ENCODE measurements around the gene EFCAB12.

The EFCAB12 gene

DNA sequence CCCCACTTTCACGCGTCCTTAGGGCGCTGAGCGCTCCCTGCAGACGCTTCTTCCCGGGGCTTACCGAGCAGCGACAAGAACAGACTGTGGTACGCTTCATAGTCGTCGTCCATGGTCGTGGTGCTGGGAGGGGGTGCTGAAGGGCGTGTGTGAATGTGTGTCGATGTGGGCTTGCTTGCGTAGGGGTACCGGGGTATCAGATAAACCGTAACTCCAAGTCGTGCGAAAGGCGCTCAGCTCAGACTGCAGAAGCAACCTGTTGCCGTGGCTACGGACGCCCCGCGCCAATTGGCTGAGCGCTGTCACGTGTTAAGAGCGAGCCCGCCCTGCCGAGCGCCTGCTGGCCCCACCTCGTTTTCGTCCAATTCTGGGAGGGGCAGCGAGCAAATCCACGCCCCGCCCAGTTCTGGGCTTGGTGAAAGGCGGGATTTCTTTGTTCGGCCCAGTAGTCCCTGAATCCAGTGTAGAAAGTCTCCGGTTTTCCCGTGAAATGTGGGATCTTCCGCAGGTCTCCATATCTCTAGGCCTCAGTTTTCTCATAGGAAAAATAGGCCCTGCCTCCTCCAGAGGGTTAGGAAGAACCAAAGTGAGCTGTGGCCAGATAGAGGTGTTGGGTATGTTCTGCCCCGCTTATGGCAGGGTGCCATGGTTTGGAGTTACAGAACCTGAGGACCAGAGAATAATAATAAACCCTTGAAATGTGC is at the start of gene EFCAB12:
EFCAB12 (minus strand) TSS at position 261 of the 704 bp plus-strand sequence; CDS start at position 113, 148 bp downstream.
- peak; percentile 56 for DNase-seq (ENCODE audit: low read depth)

DNA sequence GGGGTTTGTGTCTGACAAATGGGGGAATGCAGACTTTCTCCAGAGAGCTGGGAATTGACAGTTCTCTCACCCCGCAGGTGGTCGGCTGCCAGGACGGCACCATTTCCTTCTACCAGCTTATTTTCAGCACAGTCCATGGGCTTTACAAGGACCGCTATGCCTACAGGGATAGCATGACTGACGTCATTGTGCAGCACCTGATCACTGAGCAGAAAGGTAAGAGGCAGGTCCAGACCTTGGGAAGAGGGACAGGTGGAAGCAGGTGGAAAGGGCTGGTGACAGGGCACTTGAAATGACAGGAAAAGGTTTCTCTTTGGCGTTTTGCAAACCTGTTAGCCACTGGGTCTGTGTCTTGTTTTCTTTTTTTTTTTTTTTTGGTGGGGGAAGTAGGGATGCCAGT is 48.1 kb upstream of the EFCAB12 start:
- DNase-seq (ENCODE audit: low read depth): no peak

DNA sequence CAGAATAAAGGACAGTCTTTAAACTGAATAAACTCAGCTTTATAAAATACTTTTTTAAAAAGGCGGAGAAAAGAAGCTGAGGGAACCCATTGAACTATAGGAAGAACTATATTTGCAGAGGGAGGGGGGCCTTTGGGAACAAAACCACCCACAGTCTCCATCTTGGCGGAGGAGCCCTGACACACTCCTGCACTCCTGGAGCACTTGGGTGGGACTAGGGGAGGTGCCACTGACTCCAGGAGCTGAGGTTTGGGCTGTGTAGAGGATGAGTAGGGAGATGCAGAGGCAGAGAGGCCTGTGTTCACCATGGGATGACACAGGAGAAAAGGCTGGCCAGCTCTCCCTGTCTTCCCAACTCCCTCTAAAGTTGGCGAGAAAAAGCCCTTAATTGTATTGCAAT is 47.4 kb upstream of the EFCAB12 start:
- no peak for DNase-seq (ENCODE audit: low read depth)

DNA sequence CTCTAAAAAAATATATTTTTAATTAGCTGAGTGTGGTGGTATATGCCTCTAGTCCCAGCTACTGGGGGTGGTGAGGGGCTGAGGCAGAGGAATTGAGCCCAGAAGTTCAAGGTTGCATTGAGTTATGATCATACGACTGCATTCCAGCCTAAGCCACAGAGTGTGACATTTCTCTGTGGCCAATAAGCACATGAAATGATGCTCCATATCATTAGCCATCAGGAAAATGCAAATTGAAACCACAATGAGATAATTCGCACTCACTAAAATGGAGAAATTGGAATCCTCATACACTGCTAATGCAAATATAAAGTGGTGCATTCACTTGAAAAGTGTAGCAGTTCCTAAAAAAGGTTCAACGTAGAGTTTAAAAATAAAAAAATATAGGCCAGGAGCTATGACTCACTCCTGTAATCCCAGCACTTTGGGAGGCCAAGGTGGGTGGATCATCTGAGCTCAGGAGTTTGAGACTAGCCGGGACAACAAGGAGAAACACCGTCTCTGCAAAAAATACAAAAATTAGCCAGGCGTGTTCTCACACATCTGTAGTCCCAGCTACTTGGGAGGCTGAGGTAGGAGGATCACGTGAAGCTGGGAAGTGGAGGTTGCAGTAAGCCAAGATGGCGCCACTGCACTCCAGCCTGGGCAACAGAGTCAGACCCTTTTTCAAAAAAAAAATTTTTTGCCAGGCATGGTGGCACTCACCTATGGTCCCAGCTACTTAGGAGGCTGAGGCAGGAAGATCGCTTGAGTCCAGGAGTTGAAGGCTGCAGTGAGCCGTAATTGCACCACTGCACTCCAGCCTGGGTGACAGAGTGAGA is 46.8 kb upstream of the EFCAB12 start:
- no peak for DNase-seq (ENCODE audit: low read depth)

GRCh38 chr3:129473769-129474152 is 45.3 kb upstream of the EFCAB12 start:
- DNase-seq (ENCODE audit: low read depth): no peak

DNA sequence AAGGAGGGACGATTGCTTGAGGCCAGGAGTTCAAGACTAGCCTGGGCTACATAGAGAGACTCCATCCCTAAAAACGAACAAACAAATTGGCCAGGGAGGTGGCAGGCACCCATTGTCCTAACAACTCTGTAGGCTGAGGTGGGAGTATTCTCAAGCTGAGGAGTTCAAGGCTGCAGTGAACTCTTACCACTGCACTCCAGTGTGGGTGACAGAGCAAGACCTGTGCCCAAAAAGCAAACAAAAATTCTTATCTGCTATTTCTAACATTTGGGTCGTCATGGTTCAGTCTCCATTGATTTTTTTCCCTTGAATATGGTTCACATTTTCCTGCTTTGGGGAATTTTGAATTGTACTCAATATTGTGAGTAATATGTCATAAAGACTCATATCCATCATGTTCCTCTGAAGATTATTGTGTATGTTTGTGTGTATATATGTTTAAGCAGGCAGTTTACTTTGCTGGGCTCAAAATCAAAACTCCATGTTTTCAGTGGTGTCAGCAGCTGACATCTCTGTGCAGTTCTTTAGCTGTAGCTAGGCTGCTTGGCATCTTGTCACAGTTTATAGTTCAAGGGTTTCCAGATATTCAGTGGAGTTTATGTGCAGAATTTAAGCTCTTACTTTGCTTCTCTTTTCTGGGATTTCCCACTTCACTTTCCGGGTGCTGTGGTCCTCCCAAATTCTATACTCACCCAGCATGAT is 44.8 kb upstream of the EFCAB12 start:
- no peak for DNase-seq (ENCODE audit: low read depth)

DNA sequence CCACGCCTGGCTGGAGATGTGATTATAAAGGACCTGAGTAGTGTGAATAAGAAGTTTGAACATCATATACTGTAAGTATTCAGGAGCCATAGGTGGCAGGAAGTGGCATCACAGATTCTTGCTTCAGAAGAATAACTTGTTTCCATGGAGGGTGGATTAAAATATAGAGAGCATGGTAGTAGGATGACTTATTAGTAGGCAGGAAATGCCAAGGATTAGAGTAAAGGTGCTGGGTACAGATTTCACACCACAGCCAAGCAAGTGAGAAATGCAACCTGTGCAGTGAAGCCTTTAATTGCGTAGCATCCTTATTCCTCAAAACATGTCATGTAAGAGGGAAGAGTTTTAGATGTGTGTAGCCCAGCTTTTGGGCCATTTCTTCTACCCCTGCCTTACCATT is 42.4 kb upstream of the EFCAB12 start:
- no peak for DNase-seq (ENCODE audit: low read depth)

DNA sequence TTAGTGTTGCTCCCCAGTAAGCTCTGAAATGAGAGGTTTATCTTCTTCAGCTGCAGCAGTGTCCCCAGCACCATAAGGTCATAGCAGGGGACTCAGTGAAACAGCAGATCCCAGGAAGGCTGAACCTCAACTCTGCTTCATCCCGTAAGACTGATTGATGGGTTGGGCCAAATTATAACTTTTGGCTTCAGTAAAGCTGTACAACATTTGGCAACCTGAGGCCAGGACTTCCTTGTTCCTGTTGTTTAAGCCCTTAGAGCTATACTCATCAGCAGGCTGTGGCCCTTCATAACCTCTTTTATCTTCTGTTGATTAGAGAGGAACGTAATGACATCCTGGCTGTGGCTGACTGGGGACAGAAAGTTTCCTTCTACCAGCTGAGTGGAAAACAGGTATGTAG is 40.6 kb upstream of the EFCAB12 start:
- no peak for DNase-seq (ENCODE audit: low read depth)

GRCh38 chr3:129467932-129468331 is 39.5 kb upstream of the EFCAB12 start:
- no peak for DNase-seq (ENCODE audit: low read depth)

DNA sequence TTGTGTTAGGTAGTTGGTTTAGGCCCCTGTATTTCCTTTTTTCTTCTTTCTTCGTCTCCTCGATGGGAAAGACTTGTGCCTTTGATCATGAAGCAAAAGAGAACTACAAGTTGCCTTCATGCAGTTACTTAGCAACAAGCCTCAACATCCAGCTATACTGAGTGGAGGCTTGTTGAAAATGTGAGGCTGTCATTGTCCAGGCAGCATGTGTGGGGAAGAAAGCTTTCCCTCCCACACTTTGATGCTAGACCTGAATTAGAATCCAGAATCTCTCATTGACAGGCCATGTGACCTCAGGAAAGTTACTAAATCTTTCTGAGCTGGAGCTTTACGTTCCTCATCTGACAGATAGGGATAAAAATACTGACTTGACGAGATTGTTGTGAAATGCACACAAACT is 35.3 kb upstream of the EFCAB12 start:
- DNase-seq (ENCODE audit: low read depth): no peak

- DNase-seq (ENCODE audit: low read depth): no peak
Measured at GRCh38 chr3:129463094-129463493, 34.7 kb upstream of the EFCAB12 start.

GRCh38 chr3:129462361-129462968 is 34.0 kb upstream of the EFCAB12 start:
- no peak for DNase-seq (ENCODE audit: low read depth)

DNA sequence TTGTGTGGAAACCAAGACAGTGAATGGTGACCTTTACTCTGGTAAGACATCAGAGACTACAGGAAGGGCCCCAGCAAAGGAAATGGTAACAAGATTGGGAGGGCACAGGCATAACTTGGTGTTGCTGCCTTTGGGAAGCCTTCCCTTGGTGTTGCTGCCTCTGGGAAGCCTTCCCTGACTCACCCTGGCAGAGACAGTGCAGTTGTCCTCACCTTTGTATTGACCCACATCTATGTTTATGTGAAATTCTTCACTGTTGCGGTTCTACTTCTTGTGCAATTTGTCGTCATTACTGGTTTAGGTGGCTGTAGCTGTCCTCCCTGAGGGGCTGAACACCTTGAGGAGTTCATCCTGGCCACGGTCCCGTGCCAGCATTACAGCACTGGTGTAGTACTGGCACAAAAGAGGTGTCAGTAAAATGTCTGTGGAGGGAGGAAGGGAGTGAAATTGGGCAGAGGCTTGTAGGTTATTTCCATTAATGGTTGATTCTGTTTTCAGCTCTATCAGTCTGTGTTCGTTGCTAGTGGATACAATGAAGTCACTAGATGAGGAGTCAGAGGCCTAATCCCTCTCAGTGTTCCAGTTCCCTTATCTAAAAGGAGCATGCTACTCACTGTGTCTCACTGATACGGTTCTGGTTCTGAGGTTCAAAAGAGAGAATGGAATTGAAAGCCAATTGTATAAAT is 33.2 kb upstream of the EFCAB12 start:
- DNase-seq (ENCODE audit: low read depth): no peak

GRCh38 chr3:129461022-129461421 is 32.6 kb upstream of the EFCAB12 start:
- DNase-seq (ENCODE audit: low read depth): peak; percentile 22

GRCh38 chr3:129460572-129460971 is 32.1 kb upstream of the EFCAB12 start:
- no peak for DNase-seq (ENCODE audit: low read depth)

DNA sequence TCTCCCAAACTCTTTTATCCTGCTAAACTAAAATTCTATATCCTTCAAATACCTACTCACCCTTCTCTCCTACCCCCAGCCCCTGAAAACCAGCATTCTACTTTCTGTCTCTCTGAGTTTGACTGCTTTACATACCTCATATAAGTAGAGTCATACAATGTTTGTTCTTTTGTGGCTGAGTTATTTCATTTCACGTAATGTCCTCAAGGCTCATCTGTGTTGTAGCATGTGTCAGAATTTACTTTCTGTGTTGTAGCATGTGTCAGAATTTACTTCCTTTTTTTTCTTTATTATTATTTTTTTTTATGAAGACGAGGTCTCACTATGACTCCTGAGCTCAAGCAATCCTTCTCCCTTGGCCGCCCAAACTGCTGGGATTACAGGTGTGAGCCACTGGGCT is 31.7 kb upstream of the EFCAB12 start:
- DNase-seq (ENCODE audit: low read depth): no peak

- DNase-seq (ENCODE audit: low read depth): no peak
Measured at GRCh38 chr3:129453732-129454131, 25.3 kb upstream of the EFCAB12 start.

DNA sequence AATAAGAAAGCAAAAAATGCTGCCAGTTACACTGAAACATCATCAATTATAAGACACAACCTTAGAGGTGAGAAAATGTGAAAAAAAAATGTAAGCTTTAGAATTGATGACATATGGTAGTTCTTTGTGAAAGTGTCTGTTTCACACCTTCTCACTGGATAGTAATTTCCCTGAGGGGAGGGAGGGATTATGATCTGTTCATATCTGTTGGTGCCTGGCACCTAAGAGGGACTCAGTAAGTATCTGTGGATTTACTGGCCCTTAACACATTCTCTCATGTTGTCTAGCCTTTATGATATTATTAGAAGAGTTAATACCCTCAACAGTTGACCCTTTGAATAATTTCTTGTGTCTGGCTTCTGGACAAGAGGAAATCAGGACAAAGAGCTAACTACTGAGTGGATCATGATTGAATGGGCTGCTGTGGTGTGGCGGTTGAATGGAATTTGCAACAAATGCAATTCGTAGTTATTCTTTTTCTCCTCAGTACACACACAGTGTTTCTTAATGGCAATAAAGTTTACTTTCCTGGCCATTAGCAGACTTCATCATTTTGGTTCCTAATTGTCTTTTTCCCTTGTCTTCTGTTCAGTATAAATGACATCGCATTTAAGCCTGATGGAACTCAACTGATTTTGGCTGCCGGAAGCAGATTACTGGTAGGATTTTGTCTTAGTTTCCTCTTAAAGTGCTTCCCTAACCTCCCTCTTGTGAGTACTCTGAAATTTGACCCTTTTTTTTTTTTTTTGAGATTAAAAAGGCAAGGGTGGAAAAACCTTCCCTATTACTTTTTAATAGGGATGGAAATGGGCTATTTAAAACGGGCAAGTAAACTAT is 21.1 kb upstream of the EFCAB12 start:
- DNase-seq (ENCODE audit: low read depth): no peak

DNA sequence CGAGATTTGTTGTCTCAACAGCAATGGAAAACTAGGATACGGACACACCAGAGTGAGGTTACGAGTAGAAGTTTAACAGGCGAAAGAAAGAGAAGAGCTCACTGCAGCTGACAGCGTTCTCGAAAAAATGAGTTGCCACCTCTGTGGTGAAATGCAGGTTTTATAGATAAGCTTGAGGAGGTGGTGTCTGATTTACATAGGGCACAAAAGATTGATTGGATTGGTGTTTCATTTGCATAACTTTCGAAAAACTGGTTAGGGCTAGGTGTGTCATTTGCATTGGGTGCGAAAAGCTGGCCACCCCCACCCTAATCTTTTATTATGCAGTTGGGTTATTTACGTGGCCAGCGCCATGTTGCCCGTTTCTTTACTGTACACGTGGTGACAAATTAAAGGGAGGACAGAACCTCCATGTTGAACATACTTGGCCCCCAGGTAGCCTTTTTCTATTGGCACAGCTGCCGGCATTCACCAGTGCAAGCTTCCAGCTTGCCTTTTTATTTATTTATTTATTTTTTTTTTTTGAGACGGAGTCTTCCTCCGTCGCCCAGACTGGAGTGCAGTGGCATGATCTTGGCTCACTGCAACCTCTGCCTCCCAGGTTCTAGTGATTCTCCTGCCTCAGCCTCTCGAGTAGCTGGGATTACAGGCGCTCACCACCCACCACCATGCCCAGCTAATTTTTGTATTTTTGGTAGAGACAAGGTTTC is 19.9 kb upstream of the EFCAB12 start:
- DNase-seq (ENCODE audit: low read depth): no peak

DNA sequence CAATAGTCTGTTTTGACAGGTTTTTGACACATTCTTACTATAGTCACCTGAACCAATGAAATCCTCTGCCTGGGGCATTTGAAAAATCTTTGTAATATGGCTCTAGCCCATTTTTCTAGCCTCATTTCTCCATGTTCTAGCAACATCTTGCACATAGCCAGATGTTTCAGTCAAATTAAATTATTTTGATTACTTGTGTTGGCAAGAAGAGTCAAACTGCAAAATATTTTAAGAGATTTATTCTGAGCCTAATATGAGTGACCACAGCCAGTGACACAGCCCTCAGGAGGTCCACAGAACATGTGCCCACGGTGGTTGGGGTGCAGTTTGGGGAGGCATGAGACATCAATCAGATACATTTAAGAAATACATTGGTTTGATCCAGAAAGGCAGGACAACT is 18.5 kb upstream of the EFCAB12 start:
- DNase-seq (ENCODE audit: low read depth): no peak

All from HS-5 (cell line).